Breast epithelium (tissue), 3 donors: Measurements from ENCODE around the gene PATZ1.

Source experiments
- CTCF ChIP-seq, 3 donors: fragments of 450-650 bp; IDR thresholded peaks; one replicate each; pipeline ENCODE4 v1.5.1; 2016 to 2017; ENCODE audit warnings: antibody characterized with exemption in 3 of 3, mild to moderate bottlenecking in 3 of 3, moderate library complexity in 3 of 3
- POLR2A ChIP-seq: fragments of 450-650 bp; IDR thresholded peaks from one replicate; pipeline ENCODE4 v1.6.1; 2016; ENCODE audit warnings: antibody characterized with exemption, mild to moderate bottlenecking, moderate library complexity

- TF ChIP-seq CTCF (IDR thresholded peaks at IDR 0.05): no peak
- TF ChIP-seq POLR2A: no peak
Observed at GRCh38 chr22:31300896-31301295, 45.2 kb downstream of the PATZ1 start.
